Mesothelial cell of epicardium (in vitro differentiated cells): ENCODE measurements around the gene SEC22A. TPM values are rescaled to one million over a fixed set of nuclear protein-coding genes. Genes with fewer than 3 reads are reported as not detected.

ENCODE experiments used
- DNase-seq, 2 experiments: peaks; one replicate each; pipeline ENCODE4 v3.0.0; 2021; ENCODE audit warnings: low spot score in 2 of 2; ENCODE audit not compliant: unreplicated experiment in 2 of 2
- H3K27ac Mint-ChIP-seq: 2 replicates; pipeline ENCODE4 v1.8.0; 2021; ENCODE audit warnings: mixed read lengths
- H3K27me3 Mint-ChIP-seq: 2 replicates; pipeline ENCODE4 v1.8.0; 2021; ENCODE audit warnings: low read depth, mixed read lengths
- H3K36me3 Mint-ChIP-seq: 2 replicates; pipeline ENCODE4 v1.8.0; 2021; ENCODE audit warnings: mixed read lengths
- H3K4me1 Mint-ChIP-seq: 2 replicates; pipeline ENCODE4 v1.8.0; 2021; ENCODE audit warnings: mixed read lengths
- H3K4me3 Mint-ChIP-seq: 2 replicates; pipeline ENCODE4 v1.8.0; 2021; ENCODE audit warnings: mild to moderate bottlenecking, moderate library complexity, mixed read lengths
- H3K9me3 Mint-ChIP-seq: 2 replicates; pipeline ENCODE4 v1.8.0; 2021; ENCODE audit warnings: mixed read lengths
- CTCF ChIP-seq: fragments of 200-600 bp; sonication (generic); IDR thresholded peaks from one replicate; pipeline ENCODE4 v1.5.0; 2021; ENCODE audit warnings: antibody characterized with exemption; ENCODE audit not compliant: unreplicated experiment
- total RNA-seq: library from RNA; stranded (reverse); gene quantifications from 3 replicates; pipeline ENCODE4 v1.2.1, GENCODE V29; 2021

The SEC22A gene
- total RNA-seq, 1 donor from 2014 or later, result 16.3 TPM

GRCh38 chr3:123307064-123307463 is 105.3 kb downstream of the SEC22A start:
- no peaks in the 10 kb centered on the region for H3K36me3 Mint-ChIP-seq
- no peak for DNase-seq

GRCh38 chr3:123310186-123310585 is 108.4 kb downstream of the SEC22A start:
- no peak for TF ChIP-seq CTCF
- H3K4me1 Mint-ChIP-seq, result peaks cover 8% of the 10 kb centered on the region
- no peak overlapping the region for H3K4me3 Mint-ChIP-seq
- no peak overlapping the region for H3K27ac Mint-ChIP-seq
- peaks cover 13% of the 10 kb centered on the region for H3K27me3 Mint-ChIP-seq
- no peak for DNase-seq
- no peaks in the 10 kb centered on the region for H3K36me3 Mint-ChIP-seq
- peaks cover 3% of the 10 kb centered on the region for H3K9me3 Mint-ChIP-seq

More at GRCh38 chr3:123307064-123307463, 105.3 kb downstream of the SEC22A start:
- TF ChIP-seq CTCF, result no peak
- H3K4me1 Mint-ChIP-seq, result peaks cover 4% of the 10 kb centered on the region
- H3K27ac Mint-ChIP-seq, result no peak overlapping the region
- no peak overlapping the region for H3K4me3 Mint-ChIP-seq
- peaks cover 3% of the 10 kb centered on the region for H3K9me3 Mint-ChIP-seq
- peaks cover 6% of the 10 kb centered on the region for H3K27me3 Mint-ChIP-seq

- TF ChIP-seq CTCF, result no peak
- Mint-ChIP-seq H3K27me3 (peaks cover 15% of the 10 kb centered on the region), H3K9me3 (no peaks in the 10 kb centered on the region), H3K27ac (no peak overlapping the region), H3K36me3 (no peaks in the 10 kb centered on the region), H3K4me1 (peaks cover 8% of the 10 kb centered on the region), H3K4me3 (no peak overlapping the region)
- no peak for DNase-seq
Measured at GRCh38 chr3:123310741-123311140, 109.0 kb downstream of the SEC22A start.

- TF ChIP-seq CTCF, result no peak
- Mint-ChIP-seq H3K36me3 (no peaks in the 10 kb centered on the region), H3K4me3 (no peak overlapping the region), H3K4me1 (peaks cover 8% of the 10 kb centered on the region), H3K27me3 (peaks cover 17% of the 10 kb centered on the region), H3K27ac (no peak overlapping the region), H3K9me3 (no peaks in the 10 kb centered on the region)
- DNase-seq, result no peak
Measured at GRCh38 chr3:123311201-123311600, 109.5 kb downstream of the SEC22A start.

GRCh38 chr3:123312331-123313265 is 110.9 kb downstream of the SEC22A start:
- H3K36me3 Mint-ChIP-seq, result no peaks in the 10 kb centered on the region

More at GRCh38 chr3:123312331-123313265, 110.9 kb downstream of the SEC22A start:
- TF ChIP-seq CTCF, result no peak
- Mint-ChIP-seq H3K27me3 (peaks cover 20% of the 10 kb centered on the region), H3K9me3 (no peaks in the 10 kb centered on the region), H3K27ac (no peak overlapping the region), H3K4me1 (peaks cover 8% of the 10 kb centered on the region), H3K4me3 (no peak overlapping the region)
- DNase-seq, result no peak
